ENCODE results near the gene POMGNT2. TPM values are rescaled to one million over a fixed set of nuclear protein-coding genes. Genes with fewer than 3 reads are reported as not detected.
"Not testable (repeated sequence)": the region's sequence is repeated elsewhere in the genome, so short reads cannot be mapped to it uniquely, and the experiment has no call there.

The POMGNT2 gene
- total RNA-seq, 1 experiment from 2014 or later, result 45.7 TPM

DNA sequence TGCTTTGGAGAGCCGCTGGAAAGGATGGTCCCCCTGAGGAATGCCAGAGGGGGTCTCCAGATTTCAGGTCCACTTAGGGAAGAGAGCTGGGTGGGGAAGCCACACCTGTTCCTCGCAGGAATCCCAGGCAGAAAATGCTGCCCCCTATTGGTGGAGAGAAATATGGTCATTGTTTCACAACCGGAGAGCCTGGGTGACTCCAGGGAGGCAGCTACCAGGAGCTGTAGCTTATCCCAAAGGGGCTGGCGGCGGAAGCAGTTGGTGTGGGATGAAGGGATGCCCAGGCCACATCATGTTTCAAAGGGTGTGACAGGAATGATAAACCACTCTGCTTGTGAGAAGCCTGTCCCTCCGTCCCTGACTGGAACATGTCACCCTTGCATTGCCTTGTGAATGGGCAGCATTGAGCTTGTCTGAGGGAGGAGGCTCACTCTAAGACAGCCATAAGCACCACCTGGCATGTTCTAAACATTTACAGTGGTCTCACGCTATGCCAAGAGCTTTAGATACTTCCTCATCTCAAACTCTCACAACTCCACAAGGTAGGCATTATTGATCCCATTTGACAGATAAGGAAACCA, 34.5 kb downstream of the POMGNT2 start:
- ATAC-seq, result no peak
- POLR2A ChIA-PET (ENCODE audit: unreplicated experiment), result no interaction called here
- Histone ChIP-seq H3K4me2 (ENCODE audit: low read length) (no peak overlapping the region), H3K27me3 (ENCODE audit: low read length) (no peaks in the 10 kb centered on the region), H3K79me2 (ENCODE audit: low read length) (no peaks in the 10 kb centered on the region), H3K27ac (ENCODE audit: low read length) (no peak overlapping the region), H3F3A (ENCODE audit: low read length, unreplicated experiment) (no peaks in the 10 kb centered on the region), H3K9me2 (replicated peaks; ENCODE audit: low read length) (no peaks in the 10 kb centered on the region), H3K4me3 (ENCODE audit: low read length) (no peak overlapping the region), H3K36me3 (ENCODE audit: low read depth, low read length) (no peaks in the 10 kb centered on the region), H3K4me1 (ENCODE audit: insufficient read depth, low read length) (no peaks in the 10 kb centered on the region), H3K9ac (ENCODE audit: low read length) (no peak overlapping the region), H3K9me3 (ENCODE audit: low read length) (no peaks in the 10 kb centered on the region), H4K20me1 (ENCODE audit: low read length) (no peaks in the 10 kb centered on the region), H2AFZ (ENCODE audit: low read length) (no peak overlapping the region)
- peak; percentile 49 for DNase-seq
- intact Hi-C loops (cut with micrococcal nuclease), result no loop called here
- TF ChIP-seq EZH2 (IDR thresholded peaks at IDR 0.05; ENCODE audit: low read length, unreplicated experiment), result no peak
- TF ChIP-seq EZH2phosphoT487 (IDR thresholded peaks at IDR 0.05; ENCODE audit: borderline replicate concordance, low read length), result no peak
- TF ChIP-seq, protein P1, sequence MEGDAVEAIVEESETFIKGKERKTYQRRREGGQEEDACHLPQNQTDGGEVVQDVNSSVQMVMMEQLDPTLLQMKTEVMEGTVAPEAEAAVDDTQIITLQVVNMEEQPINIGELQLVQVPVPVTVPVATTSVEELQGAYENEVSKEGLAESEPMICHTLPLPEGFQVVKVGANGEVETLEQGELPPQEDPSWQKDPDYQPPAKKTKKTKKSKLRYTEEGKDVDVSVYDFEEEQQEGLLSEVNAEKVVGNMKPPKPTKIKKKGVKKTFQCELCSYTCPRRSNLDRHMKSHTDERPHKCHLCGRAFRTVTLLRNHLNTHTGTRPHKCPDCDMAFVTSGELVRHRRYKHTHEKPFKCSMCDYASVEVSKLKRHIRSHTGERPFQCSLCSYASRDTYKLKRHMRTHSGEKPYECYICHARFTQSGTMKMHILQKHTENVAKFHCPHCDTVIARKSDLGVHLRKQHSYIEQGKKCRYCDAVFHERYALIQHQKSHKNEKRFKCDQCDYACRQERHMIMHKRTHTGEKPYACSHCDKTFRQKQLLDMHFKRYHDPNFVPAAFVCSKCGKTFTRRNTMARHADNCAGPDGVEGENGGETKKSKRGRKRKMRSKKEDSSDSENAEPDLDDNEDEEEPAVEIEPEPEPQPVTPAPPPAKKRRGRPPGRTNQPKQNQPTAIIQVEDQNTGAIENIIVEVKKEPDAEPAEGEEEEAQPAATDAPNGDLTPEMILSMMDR (conservative IDR thresholded peaks at IDR 0.05; ENCODE audit: low read depth, low read length), result peak; percentile 89
- BruUV-seq (replicated peaks), result no TSS peak
- CTCF ChIA-PET, result interaction anchor here (0.6 kb wide), 1 partner anchor 104 kb away, joined by 3 read pairs; no protein-coding TSS in a partner anchor

DNA sequence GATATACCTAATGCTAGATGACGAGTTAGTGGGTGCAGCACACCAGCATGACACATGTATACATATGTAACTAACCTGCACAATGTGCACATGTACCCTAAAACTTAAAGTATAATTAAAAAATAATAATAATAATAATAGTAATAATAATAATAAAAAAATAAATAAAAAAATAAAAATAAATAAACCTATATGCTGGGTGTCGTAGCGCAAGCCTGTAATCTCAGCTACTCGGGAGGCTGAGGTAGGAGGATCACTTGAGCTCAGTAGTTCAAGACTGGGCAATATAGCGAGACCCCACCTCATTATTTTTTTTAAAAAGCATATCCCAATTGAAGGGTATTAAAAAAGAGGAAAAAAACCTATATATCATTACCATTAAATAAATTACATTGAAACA, 35.2 kb downstream of the POMGNT2 start:
- H4K20me1 ChIP-seq (ENCODE audit: low read length); H3K79me2 ChIP-seq (ENCODE audit: low read length); ATAC-seq; H3K36me3 ChIP-seq (ENCODE audit: low read depth, low read length); CTCF ChIA-PET; H3K27me3 ChIP-seq (ENCODE audit: low read length); H3K4me2 ChIP-seq (ENCODE audit: low read length); H3K27ac ChIP-seq (ENCODE audit: low read length); H2AFZ ChIP-seq (ENCODE audit: low read length); H3K9me3 ChIP-seq (ENCODE audit: low read length); H3F3A ChIP-seq (ENCODE audit: low read length, unreplicated experiment); H3K4me3 ChIP-seq (ENCODE audit: low read length); H3K9me2 ChIP-seq (replicated peaks; ENCODE audit: low read length); H3K9ac ChIP-seq (ENCODE audit: low read length); DNase-seq; BruUV-seq (replicated peaks); intact Hi-C loops (cut with micrococcal nuclease); POLR2A ChIA-PET (ENCODE audit: unreplicated experiment); H3K4me1 ChIP-seq (ENCODE audit: insufficient read depth, low read length): not testable (repeated sequence)

DNA sequence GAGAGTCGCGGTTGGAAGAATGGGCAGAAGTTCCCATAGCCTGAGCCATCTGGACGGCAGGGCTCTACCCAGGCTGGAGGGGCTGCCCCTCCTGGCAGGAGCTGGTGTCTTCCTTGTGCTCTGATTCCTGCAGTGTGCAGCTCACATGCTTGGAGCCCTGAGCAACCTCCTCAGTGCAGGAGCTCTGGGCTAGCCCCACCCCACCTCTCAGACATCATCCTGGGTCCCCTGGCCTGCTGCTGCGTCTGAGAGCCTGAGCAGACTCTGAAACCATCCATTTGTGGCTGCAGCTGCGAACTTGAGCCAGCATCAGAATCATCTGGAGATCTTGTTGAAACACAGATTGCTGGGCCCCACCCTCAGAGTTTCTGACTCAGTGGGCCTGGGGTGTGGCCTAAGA, 42.8 kb downstream of the POMGNT2 start:
- Histone ChIP-seq H3K9me2 (replicated peaks; ENCODE audit: low read length) (no peaks in the 10 kb centered on the region), H4K20me1 (ENCODE audit: low read length) (no peaks in the 10 kb centered on the region), H3F3A (ENCODE audit: low read length, unreplicated experiment) (no peaks in the 10 kb centered on the region), H3K4me2 (ENCODE audit: low read length) (no peak overlapping the region), H3K27me3 (ENCODE audit: low read length) (no peaks in the 10 kb centered on the region), H3K4me1 (ENCODE audit: insufficient read depth, low read length) (no peaks in the 10 kb centered on the region), H3K9me3 (ENCODE audit: low read length) (no peaks in the 10 kb centered on the region), H3K36me3 (ENCODE audit: low read depth, low read length) (no peaks in the 10 kb centered on the region), H3K27ac (ENCODE audit: low read length) (no peak overlapping the region), H3K79me2 (ENCODE audit: low read length) (no peaks in the 10 kb centered on the region), H3K9ac (ENCODE audit: low read length) (no peak overlapping the region), H2AFZ (ENCODE audit: low read length) (no peak overlapping the region), H3K4me3 (ENCODE audit: low read length) (no peak overlapping the region)
- ATAC-seq (no peak), DNase-seq (no peak)
- CTCF ChIA-PET, result no interaction called here
- POLR2A ChIA-PET (ENCODE audit: unreplicated experiment), result no interaction called here
- BruUV-seq (replicated peaks), result no TSS peak
- intact Hi-C loops (cut with micrococcal nuclease), result no loop called here
- TF ChIP-seq EZH2 (IDR thresholded peaks at IDR 0.05; ENCODE audit: low read length, unreplicated experiment), result no peak
- TF ChIP-seq, protein P1 (conservative IDR thresholded peaks at IDR 0.05; ENCODE audit: low read depth, low read length), result no peak
- TF ChIP-seq EZH2phosphoT487 (IDR thresholded peaks at IDR 0.05; ENCODE audit: borderline replicate concordance, low read length), result no peak

Measured in PC-3 (cell line).